HCT116 (cell line): ENCODE measurements around the gene NR6A1. TPM values are rescaled to one million over a fixed set of nuclear protein-coding genes. Genes with fewer than 3 reads are reported as not detected.

Experiments
- ATAC-seq: fragments of 200-7000 bp; cut with Tn5 transposase; 2 replicates; pipeline ENCODE4 v1.9.1; 2020; ENCODE audit warnings: mild to moderate bottlenecking, moderate library complexity
- BruUV-seq: library from RNA; stranded (reverse); fragments of 400-500 nt; replicated peaks from 2 replicates; lab custom pipeline; 2021; lab: Mats Ljungman, UMichigan
- CTCF ChIA-PET: fragments of 300-600 bp; sonication (Branson Sonifier 250); formaldehyde crosslinking; loops from one replicate; lab custom pipeline; 2021; ENCODE audit warnings: antibody characterized with exemption; lab: Charles Lee
- POLR2A ChIA-PET: fragments of 300-600, 350-600 bp; sonication (Branson Sonifier 250); formaldehyde crosslinking; loops from one replicate; lab custom pipeline; 2021; ENCODE audit warnings: antibody characterized with exemption; lab: Charles Lee
- RAD21 ChIA-PET, 2 experiments: fragments of 300-600 bp; sonication (Branson Sonifier 250); formaldehyde crosslinking; loops; one replicate each; lab custom pipeline; 2023; ENCODE audit warnings: low total read pairs in 2 of 2; ENCODE audit not compliant: uncharacterized antibody in 2 of 2, unreplicated experiment in 2 of 2, low non-redundant PET in 1 of 2; lab: Charles Lee
- DNase-seq: peaks from one replicate; pipeline ENCODE4 v3.0.0-alpha.2; 2010; ENCODE audit warnings: low read depth, low spot score
- H2AFZ ChIP-seq: fragments of 200-600 bp; shearing (Covaris generic), sonication (generic); 2 replicates; pipeline ENCODE4 v1.6.1; 2017; ENCODE audit warnings: low read depth, mixed run types, mixed read lengths, antibody characterized with exemption, low read length; ENCODE audit not compliant: poor library complexity, severe bottlenecking
- H3K27ac ChIP-seq: 2 replicates; pipeline ENCODE4 v1.5.1; 2012; ENCODE audit warnings: low read depth, low read length
- H3K27me3 ChIP-seq: fragments of 200-600 bp; sonication (generic); 2 replicates; pipeline ENCODE4 v1.6.1; 2016; ENCODE audit warnings: mixed run types, low read length, mixed read lengths; ENCODE audit not compliant: insufficient read depth
- H3K36me3 ChIP-seq, 2 experiments: fragments of 200-500 bp in 1 of 2; fragments of 200-600 bp in 1 of 2; sonication (Bioruptor generic) in 1 of 2; sonication (generic) in 1 of 2; 2 replicates each; pipeline versions ENCODE4 v1.5.1 to v1.6.1; 2014 to 2016; ENCODE audit warnings: low read length in 2 of 2, inconsistent platforms in 1 of 2, mixed read lengths in 1 of 2, mixed run types in 1 of 2; ENCODE audit not compliant: insufficient read depth in 2 of 2, control insufficient read depth in 1 of 2
- H3K4me1 ChIP-seq, 2 experiments: fragments of 200-600 bp in 1 of 2; sonication (generic) in 1 of 2; 2 replicates each; pipeline versions ENCODE4 v1.5.1 to v1.6.1; 2012 to 2017; ENCODE audit warnings: low read length in 2 of 2, inconsistent platforms in 1 of 2, mild to moderate bottlenecking in 1 of 2, mixed read lengths in 1 of 2, mixed run types in 1 of 2, moderate library complexity in 1 of 2; ENCODE audit not compliant: insufficient read depth in 2 of 2, control insufficient read depth in 1 of 2
- H3K4me2 ChIP-seq: fragments of 200-600 bp; sonication (generic); 2 replicates; pipeline ENCODE4 v1.6.1; 2017; ENCODE audit warnings: mixed run types, low read length, mixed read lengths
- H3K4me3 ChIP-seq, 2 experiments: fragments of 200-600 bp in 1 of 2; sonication (generic) in 1 of 2; replicated peaks in 1 of 2; 2 replicates each; pipeline ENCODE4 v1.5.1; 2011 to 2016; ENCODE audit warnings: low read length in 2 of 2, control low read depth in 1 of 2, low read depth in 1 of 2, mild to moderate bottlenecking in 1 of 2, mixed read lengths in 1 of 2, mixed run types in 1 of 2
- H3K79me2 ChIP-seq: fragments of 200-600 bp; sonication (generic); 2 replicates; pipeline ENCODE4 v1.6.1; 2017; ENCODE audit warnings: mild to moderate bottlenecking, mixed run types, low read length, moderate library complexity, mixed read lengths; ENCODE audit not compliant: insufficient read depth
- H3K9ac ChIP-seq: fragments of 200-600 bp; sonication (generic); 2 replicates; pipeline ENCODE4 v1.6.1; 2016; ENCODE audit warnings: low read length, mixed read lengths
- H3K9me2 ChIP-seq: fragments of 200-600 bp; sonication (generic), shearing (Covaris generic); 2 replicates; pipeline ENCODE4 v1.6.1; 2017; ENCODE audit warnings: mixed run types, mild to moderate bottlenecking, moderate library complexity; ENCODE audit not compliant: insufficient read depth
- H3K9me3 ChIP-seq, 2 experiments: fragments of 200-500 bp in 1 of 2; fragments of 200-600 bp in 1 of 2; sonication (Bioruptor generic) in 1 of 2; sonication (generic) in 1 of 2; 2 replicates each; pipeline ENCODE4 v1.6.1; 2014 to 2017; ENCODE audit warnings: low read length in 2 of 2, mixed read lengths in 2 of 2, inconsistent platforms in 1 of 2, low read depth in 1 of 2, mild to moderate bottlenecking in 1 of 2, mixed run types in 1 of 2, moderate library complexity in 1 of 2; ENCODE audit not compliant: control insufficient read depth in 1 of 2, insufficient read depth in 1 of 2
- H4K20me1 ChIP-seq: fragments of 200-600 bp; sonication (generic), shearing (Covaris generic); 2 replicates; pipeline ENCODE4 v1.6.1; 2017; ENCODE audit warnings: mixed run types, mild to moderate bottlenecking, moderate library complexity; ENCODE audit not compliant: insufficient read depth
- CEBPB ChIP-seq: IDR thresholded peaks from 2 replicates; pipeline ENCODE4 v1.6.1; 2012; ENCODE audit warnings: low read depth
- POLR2AphosphoS5 ChIP-seq: IDR thresholded peaks from 2 replicates; pipeline ENCODE4 v1.6.1; 2011; ENCODE audit warnings: mild to moderate bottlenecking, low read depth, low read length, moderate library complexity
- SIN3A ChIP-seq: IDR thresholded peaks from 2 replicates; pipeline ENCODE4 v1.6.1; 2012; ENCODE audit warnings: low read depth
- SP1 ChIP-seq: IDR thresholded peaks from 2 replicates; pipeline ENCODE4 v1.6.1; 2012; ENCODE audit warnings: low read depth
- SRF ChIP-seq: IDR thresholded peaks from 2 replicates; pipeline ENCODE4 v1.6.1; 2012; ENCODE audit warnings: low read depth
- YY1 ChIP-seq: IDR thresholded peaks from 2 replicates; pipeline ENCODE4 v1.6.1; 2011; ENCODE audit warnings: low read length, low read depth, moderate library complexity, mild to moderate bottlenecking; ENCODE audit not compliant: insufficient replicate concordance; ENCODE audit errors: extremely low read depth
- ZFX ChIP-seq: fragments of 450-650 bp; IDR thresholded peaks from 2 replicates; pipeline ENCODE4 v1.6.1; 2017
- ZNF274 ChIP-seq: fragments of 200-500 bp; sonication (Bioruptor generic); IDR thresholded peaks from 2 replicates; pipeline ENCODE4 v1.6.1; 2014; ENCODE audit warnings: mild to moderate bottlenecking, low read depth, low read length, inconsistent platforms
- intact Hi-C: fragments of 100-400 bp; cut with micrococcal nuclease; formaldehyde crosslinking; loops from 2 replicates; pipeline ENCODE4 v1.10.0; 2022
- total RNA-seq: library from RNA; stranded (reverse); gene quantifications from one replicate; pipeline ENCODE4 v1.2.1, GENCODE V29; 2021; ENCODE audit not compliant: unreplicated experiment
- TF ChIP-seq, protein P1 (sequence below), 3 experiments: fragments of 200-600 bp in 1 of 3; sonication (generic) in 1 of 3; IDR thresholded peaks in 2 of 3; conservative IDR thresholded peaks in 1 of 3; 2 replicates each; pipeline ENCODE4 v1.5.1; 2012 to 2017; ENCODE audit warnings: low read depth in 2 of 3, low read length in 2 of 3, antibody characterized with exemption in 1 of 3, borderline replicate concordance in 1 of 3, control low read depth in 1 of 3, mild to moderate bottlenecking in 1 of 3, mixed read lengths in 1 of 3, mixed run types in 1 of 3, moderate library complexity in 1 of 3; ENCODE audit not compliant: insufficient read depth in 1 of 3
- TF ChIP-seq, protein P2 (sequence below): IDR thresholded peaks from 2 replicates; pipeline ENCODE4 v1.6.1; 2011; ENCODE audit warnings: mild to moderate bottlenecking, low read length, moderate library complexity; ENCODE audit not compliant: insufficient replicate concordance; ENCODE audit errors: extremely low read depth

Gene NR6A1
- total RNA-seq, 1 experiment from 2014 or later = 9.9 TPM

DNA sequence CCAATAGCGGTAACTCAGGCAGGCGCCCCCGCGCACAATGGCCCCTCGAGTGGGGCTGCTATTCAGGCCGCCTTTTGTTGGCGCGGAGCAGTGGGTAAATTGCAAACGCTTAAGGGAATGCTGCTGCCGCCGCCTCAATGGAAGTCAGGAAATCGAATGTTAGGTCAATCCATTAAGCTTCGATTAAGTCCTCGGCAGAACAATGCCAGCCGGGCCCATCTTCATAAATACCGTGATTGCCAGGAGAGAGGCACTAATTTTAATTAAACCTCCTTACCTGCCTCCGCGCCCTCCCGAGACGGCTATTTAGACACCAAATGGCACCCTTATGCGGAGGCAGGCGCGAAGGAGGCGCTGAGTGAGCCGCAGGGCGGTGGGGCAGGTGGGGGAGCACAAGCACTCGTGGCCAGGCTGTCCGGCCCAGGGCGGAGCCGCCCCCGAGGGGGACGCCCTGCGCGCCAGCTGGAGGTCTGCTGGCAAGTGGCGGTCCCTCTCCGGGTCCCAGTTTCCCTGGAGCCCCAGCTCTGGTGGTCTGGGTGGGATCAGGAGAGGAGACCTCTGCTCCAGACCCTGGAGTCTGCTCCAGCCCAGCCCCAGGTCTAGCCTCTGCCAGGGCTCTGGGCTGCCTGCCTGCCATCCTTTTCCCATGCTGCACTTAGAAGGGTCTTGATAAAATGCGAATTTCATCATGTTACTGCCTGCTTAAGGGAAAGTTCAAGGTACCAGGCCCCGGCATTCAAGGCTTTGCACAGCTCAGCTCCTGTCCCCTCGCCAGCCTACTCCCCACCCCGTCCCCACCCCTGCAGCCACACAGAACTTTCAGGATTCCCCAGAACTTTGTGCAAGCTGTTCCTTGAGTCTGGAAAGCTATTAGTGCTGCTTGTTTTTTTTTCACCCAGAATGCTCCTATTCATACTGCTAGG, 283.6 kb downstream of the NR6A1 start:
- no peaks in the 10 kb centered on the region for H4K20me1 ChIP-seq
- no peaks in the 10 kb centered on the region for H3K27me3 ChIP-seq
- intact Hi-C loops = no loop called here
- ATAC-seq (no peak), DNase-seq (no peak)
- no TSS peak for BruUV-seq
- H3K9ac ChIP-seq = no peak overlapping the region
- H2AFZ ChIP-seq = no peak overlapping the region
- no peak for TF ChIP-seq SIN3A
- TF ChIP-seq, protein P1, sequence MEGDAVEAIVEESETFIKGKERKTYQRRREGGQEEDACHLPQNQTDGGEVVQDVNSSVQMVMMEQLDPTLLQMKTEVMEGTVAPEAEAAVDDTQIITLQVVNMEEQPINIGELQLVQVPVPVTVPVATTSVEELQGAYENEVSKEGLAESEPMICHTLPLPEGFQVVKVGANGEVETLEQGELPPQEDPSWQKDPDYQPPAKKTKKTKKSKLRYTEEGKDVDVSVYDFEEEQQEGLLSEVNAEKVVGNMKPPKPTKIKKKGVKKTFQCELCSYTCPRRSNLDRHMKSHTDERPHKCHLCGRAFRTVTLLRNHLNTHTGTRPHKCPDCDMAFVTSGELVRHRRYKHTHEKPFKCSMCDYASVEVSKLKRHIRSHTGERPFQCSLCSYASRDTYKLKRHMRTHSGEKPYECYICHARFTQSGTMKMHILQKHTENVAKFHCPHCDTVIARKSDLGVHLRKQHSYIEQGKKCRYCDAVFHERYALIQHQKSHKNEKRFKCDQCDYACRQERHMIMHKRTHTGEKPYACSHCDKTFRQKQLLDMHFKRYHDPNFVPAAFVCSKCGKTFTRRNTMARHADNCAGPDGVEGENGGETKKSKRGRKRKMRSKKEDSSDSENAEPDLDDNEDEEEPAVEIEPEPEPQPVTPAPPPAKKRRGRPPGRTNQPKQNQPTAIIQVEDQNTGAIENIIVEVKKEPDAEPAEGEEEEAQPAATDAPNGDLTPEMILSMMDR (IDR thresholded peaks at IDR 0.05 in 2 of 3, conservative IDR thresholded peaks at IDR 0.05 in 1 of 3; ENCODE audit: borderline replicate concordance in 1 of 3, insufficient read depth in 1 of 3, low read depth in 2 of 3, low read length in 2 of 3) = no peak
- no peak for TF ChIP-seq POLR2AphosphoS5
- no peak for TF ChIP-seq SRF
- no peak for TF ChIP-seq CEBPB
- no peak for TF ChIP-seq SP1
- TF ChIP-seq ZFX = no peak
- TF ChIP-seq ZNF274 = no peak
- TF ChIP-seq, protein P2, sequence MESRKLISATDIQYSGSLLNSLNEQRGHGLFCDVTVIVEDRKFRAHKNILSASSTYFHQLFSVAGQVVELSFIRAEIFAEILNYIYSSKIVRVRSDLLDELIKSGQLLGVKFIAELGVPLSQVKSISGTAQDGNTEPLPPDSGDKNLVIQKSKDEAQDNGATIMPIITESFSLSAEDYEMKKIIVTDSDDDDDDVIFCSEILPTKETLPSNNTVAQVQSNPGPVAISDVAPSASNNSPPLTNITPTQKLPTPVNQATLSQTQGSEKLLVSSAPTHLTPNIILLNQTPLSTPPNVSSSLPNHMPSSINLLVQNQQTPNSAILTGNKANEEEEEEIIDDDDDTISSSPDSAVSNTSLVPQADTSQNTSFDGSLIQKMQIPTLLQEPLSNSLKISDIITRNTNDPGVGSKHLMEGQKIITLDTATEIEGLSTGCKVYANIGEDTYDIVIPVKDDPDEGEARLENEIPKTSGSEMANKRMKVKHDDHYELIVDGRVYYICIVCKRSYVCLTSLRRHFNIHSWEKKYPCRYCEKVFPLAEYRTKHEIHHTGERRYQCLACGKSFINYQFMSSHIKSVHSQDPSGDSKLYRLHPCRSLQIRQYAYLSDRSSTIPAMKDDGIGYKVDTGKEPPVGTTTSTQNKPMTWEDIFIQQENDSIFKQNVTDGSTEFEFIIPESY = no peak
- no peak for TF ChIP-seq YY1
- no peaks in the 10 kb centered on the region; a peak in 1 of 4 replicates for H3K4me1 ChIP-seq
- ChIA-PET RAD21 (no interaction called here), CTCF (no interaction called here), POLR2A (no interaction called here)
- no peaks in the 10 kb centered on the region for H3K79me2 ChIP-seq
- no peaks in the 10 kb centered on the region for H3K36me3 ChIP-seq
- H3K9me3 ChIP-seq = no peaks in the 10 kb centered on the region
- H3K4me3 ChIP-seq = no peak overlapping the region
- no peak overlapping the region for H3K4me2 ChIP-seq
- H3K9me2 ChIP-seq = no peaks in the 10 kb centered on the region
- no peak overlapping the region for H3K27ac ChIP-seq
